Fibroblast of the aortic adventitia (primary cell): ENCODE measurements around the gene ANO4. TPM values are rescaled to one million over a fixed set of nuclear protein-coding genes. Genes with fewer than 3 reads are reported as not detected.
"Not testable (repeated sequence)": the region's sequence is repeated elsewhere in the genome, so short reads cannot be mapped to it uniquely, and the experiment has no call there.

ENCODE experiments used
- DNase-seq: peaks from one replicate; pipeline ENCODE4 v3.0.0-alpha.2; 2010; ENCODE audit warnings: low read depth
- H3K4me3 ChIP-seq: 2 replicates; pipeline ENCODE4 v1.5.1; 2011; ENCODE audit warnings: low read depth, mild to moderate bottlenecking, control low read depth, low read length, moderate library complexity
- CTCF ChIP-seq: IDR thresholded peaks from 2 replicates; pipeline ENCODE4 v1.5.1; 2011; ENCODE audit warnings: mild to moderate bottlenecking, low read length, control low read depth, inconsistent platforms; ENCODE audit not compliant: insufficient read depth
- total RNA-seq: library from RNA; depleted of rRNA; stranded (reverse); fragments of >200 nt; gene quantifications from 2 replicates; pipeline ENCODE4 v1.2.3, GENCODE V29; 2012; ENCODE audit warnings: low replicate concordance

The ANO4 gene
- total RNA-seq, 1 donor = 0.18 TPM

- H3K4me3 ChIP-seq = no peak overlapping the region
- DNase-seq = no peak
- no peak for TF ChIP-seq CTCF
Measured at GRCh38 chr12:101055940-101056339, 261.4 kb downstream of the ANO4 start.

DNA sequence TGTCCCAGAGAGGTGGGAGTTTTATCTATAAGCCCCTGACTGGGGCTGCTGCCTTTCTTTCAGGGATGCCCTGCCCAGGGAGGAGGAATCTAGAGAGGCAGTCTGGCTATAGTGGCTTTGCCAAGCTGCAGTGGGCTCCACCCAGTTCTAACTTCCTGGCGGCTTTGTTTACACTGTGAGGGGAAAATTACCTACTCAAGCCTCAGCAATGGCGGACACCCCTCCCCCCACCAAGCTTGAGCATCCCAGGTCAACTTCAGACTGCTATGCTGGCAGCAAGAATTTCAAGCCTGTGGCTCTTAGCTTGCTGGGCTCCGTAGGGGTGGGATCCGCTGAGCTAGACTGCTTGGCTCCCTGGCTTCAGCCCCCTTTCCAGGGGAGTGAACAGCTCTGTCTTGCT lies 267.9 kb downstream of the ANO4 start:
- not testable (repeated sequence) for H3K4me3 ChIP-seq, DNase-seq

DNA sequence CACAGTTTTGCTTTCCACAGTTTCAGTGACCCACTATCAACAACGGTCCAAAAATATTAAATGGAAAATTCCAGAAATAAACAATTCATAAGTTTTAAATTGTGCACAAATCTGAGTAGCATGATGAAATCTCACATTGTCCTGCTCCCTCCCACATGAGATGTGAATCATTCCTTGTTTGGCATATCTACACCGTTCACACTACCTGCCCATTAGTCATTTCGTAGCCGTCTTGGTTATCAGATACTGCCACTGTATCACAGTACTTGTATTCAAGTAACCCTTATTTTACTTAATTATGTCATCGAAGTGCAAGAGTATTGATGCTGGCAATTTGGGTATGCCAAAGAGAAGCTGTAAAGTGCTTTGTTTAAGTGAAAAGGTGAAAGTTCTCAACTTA lies 270.1 kb downstream of the ANO4 start:
- DNase-seq = no peak
- no peak for TF ChIP-seq CTCF
- H3K4me3 ChIP-seq = no peak overlapping the region

DNA sequence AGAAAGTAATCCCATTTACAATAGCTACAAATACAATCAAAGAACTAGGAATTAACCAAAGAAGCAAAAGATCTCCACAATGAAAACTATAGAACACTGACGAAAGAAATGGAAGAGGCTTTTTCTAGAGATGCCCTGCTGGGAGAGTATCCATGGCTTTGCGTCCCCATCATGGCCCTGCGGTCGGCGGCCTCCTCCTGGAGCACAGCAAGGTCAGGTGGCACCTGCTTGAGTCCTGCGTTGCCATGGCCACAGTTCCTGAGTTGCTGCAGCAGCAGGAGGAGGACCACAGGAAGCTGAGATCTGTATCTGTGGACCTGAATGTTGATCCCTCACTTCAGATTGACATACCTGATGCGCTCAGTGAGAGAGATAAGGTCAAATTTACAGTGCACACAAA lies 271.9 kb downstream of the ANO4 start:
- H3K4me3 ChIP-seq = no peak overlapping the region
- DNase-seq = no peak
- no peak for TF ChIP-seq CTCF

DNA sequence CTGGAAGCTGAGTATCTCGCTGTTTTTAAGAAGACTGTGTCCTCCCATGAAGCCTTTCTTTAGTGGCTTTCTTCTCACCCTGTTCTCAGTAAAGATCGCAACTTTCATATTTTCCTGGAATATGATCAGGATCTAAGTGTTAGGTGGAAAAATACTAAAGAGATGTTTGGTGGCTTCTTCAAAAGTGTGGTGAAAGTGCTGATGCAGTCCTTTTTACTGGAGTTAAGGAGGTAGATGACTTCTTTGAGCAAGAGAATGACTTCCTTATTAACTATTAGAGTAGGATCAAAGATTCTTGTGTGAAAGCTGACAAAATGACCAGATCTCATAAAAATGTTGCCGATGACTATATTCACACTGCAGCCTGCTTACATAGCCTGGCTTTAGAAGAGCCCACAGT lies 273.8 kb downstream of the ANO4 start:
- TF ChIP-seq CTCF = no peak
- H3K4me3 ChIP-seq = no peak overlapping the region
- no peak for DNase-seq

GRCh38 chr12:101068836-101069235 lies 274.3 kb downstream of the ANO4 start:
- H3K4me3 ChIP-seq = no peak overlapping the region
- DNase-seq = peak; percentile 24
- no peak for TF ChIP-seq CTCF

DNA sequence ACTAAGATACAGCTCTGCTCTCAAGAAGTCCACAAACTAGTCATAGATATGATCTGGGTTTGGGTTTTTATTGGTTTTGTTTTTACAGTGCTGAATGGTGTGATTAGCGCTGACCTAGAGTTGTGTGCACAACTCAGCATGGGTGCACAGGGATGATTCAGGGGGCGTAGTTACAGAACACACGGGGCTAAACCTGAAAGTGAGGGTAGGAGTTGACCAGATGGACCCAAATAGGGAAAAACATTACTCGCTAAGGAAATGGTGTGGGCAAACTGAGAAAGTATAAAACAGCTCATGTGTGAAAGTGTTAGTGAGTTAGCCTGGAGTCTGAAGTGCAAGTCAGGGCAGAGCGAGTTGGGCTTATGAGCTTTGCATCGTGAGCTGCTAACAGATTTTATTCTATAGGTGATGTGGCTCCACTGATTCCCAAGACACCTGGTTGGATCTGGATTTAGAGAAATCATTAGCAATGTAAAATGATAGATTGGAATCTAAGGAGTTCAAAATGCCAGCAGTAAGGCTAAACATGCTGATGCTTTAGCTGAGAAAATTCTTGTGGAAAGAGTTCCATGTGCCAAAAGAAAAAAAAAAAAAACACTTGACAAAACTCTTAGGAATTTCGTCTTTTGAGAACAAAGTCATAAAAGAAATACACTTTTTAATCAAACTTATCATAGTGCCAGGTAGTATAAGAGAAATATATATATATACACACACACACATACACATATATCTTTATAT lies 280.5 kb downstream of the ANO4 start:
- no peak overlapping the region for H3K4me3 ChIP-seq
- peak; percentile 35 for DNase-seq
- no peak for TF ChIP-seq CTCF
